ENCODE results near the gene OR2T8.

The OR2T8 gene

GRCh38 chr1:247919952-247920351 lies at the start of gene OR2T8:
TSS of gene OR2T8 (plus strand) at chr1:247920252. CDS start at chr1:247921018, 766 bp downstream.
- no peak for DNase-seq

GRCh38 chr1:247883346-247883745 lies 36.7 kb upstream of the OR2T8 start:
- DNase-seq = no peak

DNA sequence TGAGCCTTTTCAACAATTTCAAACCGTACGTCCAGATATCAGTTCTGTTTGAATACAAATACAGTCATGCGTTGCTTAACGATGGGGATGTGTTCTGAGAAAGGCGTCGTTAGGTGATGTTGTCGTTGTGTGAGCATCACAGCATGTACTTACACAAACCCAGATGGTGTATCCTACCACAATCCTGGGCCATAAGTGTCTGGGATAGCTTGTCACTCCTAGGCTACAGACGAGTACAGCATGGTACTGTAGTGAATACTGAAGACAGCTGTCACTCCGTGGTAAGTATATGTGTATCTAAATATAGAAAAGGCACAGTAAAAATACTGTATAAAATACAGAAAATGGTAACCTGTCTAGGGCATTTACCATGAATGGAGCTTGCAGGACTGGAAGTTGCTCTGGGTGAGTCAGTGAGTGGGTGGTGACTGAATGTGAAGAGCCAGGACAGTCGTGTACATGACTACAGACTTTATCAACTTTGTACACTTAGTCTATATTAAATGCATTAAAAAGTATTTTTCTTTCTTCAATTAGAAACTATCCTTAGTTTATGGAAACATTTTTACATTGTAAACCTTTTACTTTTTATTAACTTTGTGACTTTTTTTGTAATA lies 35.1 kb upstream of the OR2T8 start:
- peak; percentile 29 for DNase-seq

GRCh38 chr1:247895163-247895637 lies 24.9 kb upstream of the OR2T8 start, which contains the start of gene OR2W3:
TSS of gene OR2W3 (plus strand) at chr1:247895587. CDS start at chr1:247895587, 0 bp downstream.
- DNase-seq = no peak

GRCh38 chr1:247895976-247896375 lies 24.1 kb upstream of the OR2T8 start:
- DNase-seq = no peak

DNA sequence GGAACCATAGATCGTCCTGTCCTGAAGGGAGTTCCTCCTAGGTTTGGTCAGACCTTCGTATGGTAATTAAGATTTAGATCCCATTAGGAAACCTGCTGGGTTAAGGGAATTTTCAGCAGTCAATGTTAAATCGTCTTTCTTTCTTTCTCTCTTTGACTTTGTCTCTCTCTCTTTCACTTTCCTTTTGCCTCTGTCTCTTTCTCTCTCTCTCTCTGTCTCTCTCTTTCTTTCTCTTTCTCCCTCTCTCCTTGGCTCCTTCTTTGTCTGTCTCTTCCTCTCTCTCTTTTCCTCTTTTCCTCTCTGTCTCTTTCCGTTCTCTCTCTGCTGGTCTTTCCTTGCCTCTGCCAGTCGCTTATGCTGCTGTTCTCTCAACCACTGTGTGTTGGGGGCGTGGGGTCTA lies 15.9 kb upstream of the OR2T8 start:
- DNase-seq = peak; percentile 85

DNA sequence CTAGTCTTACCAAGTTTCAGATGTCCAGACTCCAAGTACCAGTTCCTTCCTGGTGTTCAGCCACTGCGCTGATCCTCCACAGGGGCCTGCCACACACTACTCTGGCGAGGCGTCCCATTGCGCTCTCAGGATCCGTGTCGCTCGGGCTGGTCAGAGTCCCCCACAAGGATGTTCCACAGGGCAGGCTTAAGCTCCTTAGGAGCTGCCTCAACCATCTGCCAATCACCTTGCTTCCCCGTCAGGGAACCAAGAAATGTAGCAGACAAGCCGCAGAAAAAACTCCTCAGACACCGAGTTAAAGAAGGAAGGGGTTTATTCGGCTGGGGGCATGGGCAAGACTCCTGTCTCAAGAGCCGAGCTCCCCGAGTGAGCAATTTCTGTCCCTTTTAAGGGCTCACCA lies 14.9 kb upstream of the OR2T8 start:
- peak; percentile 74 for DNase-seq

- DNase-seq = peak; percentile 79
These were observed 14.0 kb upstream of the OR2T8 start for GRCh38 chr1:247905910-247906503.

DNA sequence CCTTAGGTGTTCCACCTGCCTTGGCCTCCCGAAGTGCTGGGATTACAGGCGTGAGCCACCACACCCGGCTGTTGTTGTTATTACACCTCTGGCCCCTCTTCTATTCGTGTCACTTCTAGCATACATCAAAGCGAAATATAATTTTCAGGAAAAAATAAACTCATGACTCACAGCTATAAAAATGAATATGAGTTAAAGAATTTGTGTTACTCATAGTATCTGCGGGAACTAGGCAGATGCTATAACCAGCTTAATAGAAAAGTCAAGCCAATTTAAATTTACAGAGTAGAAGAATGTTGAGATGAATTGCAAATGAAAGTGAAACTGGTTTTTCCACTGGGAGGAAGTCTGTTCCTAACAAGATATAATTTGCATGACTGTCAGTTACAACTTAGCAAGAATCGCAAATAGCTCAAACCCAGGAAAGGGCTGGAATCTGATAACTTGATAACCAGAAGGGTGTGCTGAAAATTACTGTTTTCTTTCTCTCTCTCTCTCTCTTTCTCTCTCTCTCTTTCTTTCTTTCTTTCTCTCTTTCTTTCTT lies 13.5 kb upstream of the OR2T8 start:
- peak; percentile 98 for DNase-seq

GRCh38 chr1:247908766-247909165 lies 11.3 kb upstream of the OR2T8 start:
- DNase-seq = no peak

- no peak for DNase-seq
These were observed 6.3 kb upstream of the OR2T8 start for GRCh38 chr1:247913786-247914185.

DNA sequence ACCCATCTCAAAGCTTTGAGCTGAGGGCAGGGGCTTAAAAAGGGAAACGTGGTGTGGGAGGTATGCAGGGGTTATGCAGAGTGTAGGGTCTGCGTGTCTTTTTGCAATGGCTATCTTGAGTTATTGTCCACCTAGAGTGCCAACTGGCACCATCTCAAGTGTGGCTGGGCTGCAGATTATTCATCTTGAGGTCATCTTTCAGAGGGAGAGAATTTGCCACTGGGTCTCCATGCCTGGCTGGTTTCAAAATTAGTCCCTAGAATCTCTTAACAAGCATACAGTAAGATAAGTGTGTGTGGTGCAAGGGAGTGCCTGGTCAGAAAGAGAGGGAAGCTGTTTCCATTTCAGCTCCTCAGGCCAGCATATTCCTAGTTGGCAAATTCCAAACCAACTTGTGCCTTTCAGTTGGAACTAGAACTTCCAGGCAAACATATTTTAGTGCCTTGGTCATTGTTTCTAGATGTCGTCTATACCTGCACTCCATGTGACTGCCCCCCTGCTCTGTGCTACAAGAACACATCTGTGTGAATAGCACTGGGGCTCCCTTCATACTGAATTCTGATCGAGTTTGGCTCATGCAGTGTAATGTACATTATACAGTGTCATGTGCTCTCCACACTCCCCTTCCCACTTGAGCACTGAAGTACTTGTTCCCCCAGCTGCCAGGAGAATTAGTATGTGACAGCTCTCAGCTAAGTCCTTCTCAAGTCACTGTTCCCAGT lies 5.0 kb upstream of the OR2T8 start:
- DNase-seq = peak; percentile 52

DNA sequence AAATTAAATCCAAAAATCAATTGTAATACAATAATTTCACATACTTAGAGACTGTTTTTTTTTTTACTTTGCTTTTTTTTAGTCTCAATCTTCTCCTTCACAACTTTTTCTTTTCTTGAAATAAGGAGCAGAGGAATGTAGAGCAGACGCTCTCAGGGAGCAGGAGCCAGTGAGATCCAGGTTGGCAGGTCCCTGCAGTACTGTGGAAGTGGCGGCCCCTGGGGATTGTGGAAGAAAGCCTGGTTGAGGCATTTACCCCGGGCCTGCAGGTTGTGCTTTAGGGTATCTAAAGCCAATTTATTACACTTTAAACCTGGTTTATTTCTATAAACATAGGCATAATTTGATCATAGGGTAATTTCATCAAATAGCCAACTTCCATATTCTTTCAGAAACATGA lies 3.9 kb downstream of the OR2T8 start:
- no peak for DNase-seq

DNA sequence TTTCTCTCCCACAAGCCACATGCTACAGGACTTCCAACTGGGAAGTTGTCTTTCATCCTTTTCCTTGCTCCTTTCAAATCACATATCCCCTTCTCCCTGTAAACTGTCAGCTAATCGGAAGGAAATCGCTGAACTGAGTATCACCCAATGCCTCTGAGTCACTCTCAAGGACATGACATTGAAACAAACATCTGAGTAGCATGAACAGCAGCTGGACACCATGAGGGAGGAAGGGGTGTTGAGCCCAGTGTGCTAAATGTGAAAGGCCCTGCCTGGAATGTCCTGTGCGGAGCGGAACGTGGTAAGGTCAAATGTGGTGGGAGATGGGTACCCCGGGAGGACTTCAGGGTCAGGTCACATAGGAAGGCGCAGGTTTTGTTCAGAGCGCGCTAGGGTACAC lies 4.8 kb downstream of the OR2T8 start, which contains the start of gene OR2AJ1:
Gene OR2AJ1, plus strand, starts transcription at position 22 of the 400 bp plus-strand sequence. CDS start 8,880 bp downstream, outside the sequence.
- no peak for DNase-seq

DNA sequence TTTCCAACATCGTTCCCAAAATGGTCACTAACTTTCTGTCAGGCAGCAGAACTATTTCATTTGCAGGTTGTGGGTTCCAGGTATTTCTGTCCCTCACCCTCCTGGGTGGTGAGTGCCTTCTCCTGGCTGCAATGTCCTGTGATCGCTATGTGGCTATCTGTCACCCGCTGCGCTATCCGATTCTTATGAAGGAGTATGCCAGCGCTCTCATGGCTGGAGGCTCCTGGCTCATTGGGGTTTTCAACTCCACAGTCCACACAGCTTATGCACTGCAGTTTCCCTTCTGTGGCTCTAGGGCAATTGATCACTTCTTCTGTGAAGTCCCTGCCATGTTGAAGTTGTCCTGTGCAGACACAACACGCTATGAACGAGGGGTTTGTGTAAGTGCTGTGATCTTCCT lies 13.9 kb downstream of the OR2T8 start:
- DNase-seq = no peak

DNA sequence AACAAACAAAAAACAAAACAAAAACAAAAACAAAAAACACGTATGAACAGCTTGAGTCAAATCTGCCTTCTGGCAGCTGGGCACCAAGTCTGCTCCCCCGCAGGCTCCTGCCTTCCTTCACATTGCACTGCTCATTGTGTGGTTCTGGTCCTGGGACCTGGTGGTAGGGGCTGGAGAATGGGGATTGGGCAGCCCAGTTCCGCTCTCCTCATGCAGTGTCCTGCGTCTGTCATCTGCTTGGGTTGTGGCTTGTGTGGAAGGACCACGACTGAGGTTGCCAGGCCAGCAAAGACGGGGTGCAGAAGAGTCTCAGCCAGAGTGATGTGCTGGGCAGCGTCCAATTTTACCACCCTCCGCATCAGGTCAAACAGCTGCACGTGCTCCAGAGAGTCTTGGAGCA lies 15.7 kb downstream of the OR2T8 start:
- DNase-seq = no peak

DNA sequence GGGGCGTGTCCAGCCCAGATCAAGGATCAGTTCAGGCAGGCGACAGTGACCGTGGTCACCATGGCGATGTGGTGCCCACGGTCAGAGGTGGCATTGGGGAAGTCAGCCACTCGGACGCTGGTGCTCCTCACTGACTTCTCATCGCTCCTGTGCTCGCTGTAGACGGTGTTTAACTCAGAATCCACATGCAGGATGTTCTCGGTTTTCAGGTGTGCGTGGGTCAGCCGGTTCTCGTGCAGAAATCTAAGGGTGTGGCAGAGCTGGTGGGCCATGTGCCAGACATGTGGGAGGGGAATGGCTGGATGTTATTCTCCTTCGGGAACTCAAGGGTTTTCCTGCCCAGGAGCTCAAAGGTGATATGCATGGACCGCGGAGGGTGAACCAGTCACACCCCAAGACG lies 16.4 kb downstream of the OR2T8 start:
- no peak for DNase-seq

GRCh38 chr1:247936965-247937734 lies 17.1 kb downstream of the OR2T8 start:
- peak; percentile 98 for DNase-seq

DNA sequence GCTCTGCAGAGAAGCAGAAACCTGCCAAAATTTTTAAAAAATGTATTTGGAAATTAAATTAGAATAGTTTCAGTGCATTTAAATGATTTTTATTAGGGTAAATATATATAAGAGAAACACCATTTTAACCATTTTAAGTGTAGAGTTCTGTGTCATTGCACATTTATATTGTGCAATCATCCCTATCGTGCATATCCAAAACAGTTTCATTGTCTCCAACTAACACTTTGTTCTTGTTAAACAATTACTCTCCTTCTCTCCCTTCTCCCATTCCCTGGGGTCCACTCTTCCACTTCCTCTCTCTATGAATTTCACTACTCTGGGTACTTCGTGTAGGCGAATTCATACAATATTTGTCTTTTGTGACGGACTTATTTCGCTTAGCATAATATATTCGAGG lies 22.6 kb downstream of the OR2T8 start:
- no peak for DNase-seq

DNA sequence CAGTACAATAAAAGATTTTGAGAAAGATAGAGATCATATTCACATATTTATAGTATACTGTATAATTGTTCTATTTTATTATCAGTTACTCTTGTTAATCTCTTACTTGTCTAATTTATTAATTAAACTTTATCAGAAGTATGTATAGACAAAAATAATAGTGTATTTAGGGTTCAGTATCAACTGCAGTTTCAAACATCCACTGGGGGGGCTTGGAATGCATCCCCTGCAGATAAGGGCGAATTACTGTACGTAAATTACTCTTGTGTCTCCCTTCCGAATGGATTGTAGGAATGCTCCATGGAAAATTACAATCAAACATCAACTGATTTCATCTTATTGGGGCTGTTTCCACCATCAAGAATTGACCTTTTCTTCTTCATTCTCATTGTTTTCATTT lies 28.5 kb downstream of the OR2T8 start, which contains the start of gene OR2L8:
Gene OR2L8, plus strand, starts transcription at position 301 of the 400 bp plus-strand sequence. Its CDS starts 0 bp downstream, at position 301.
- DNase-seq = no peak

GRCh38 chr1:247953408-247953807 lies 33.4 kb downstream of the OR2T8 start:
- DNase-seq = no peak

DNA sequence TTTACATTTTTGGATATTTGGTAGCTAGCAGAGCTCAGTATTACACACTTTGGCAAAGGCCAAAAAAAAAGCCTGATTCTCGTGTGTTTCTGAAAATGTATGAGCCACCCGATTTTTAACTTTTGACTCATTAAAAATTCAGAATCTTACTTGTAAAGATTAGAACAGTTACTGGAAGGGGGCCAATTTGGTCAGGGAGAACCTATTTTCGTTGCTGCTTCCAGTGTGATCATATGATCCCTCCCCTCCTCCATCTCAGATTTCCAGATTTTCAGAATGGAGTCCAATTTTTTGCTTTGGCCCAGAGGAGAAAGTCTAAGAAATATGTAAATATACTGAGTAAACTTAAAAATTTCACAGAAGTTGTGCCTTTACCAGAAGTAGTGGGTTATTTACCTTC lies 41.7 kb downstream of the OR2T8 start:
- peak; percentile 83 for DNase-seq
